ENCODE measurements around the gene PEX5.
A peak's percentile ranks its signal among the peaks of the same experiment; 100 is the strongest.

PEX5 gene

GRCh38 chr12:7189398-7190267, at the start of gene PEX5:
TSS of gene PEX5 (plus strand) at chr12:7189686. CDS start at chr12:7190378, 692 bp downstream.
- DNase-seq (ENCODE audit: low spot score) = peak; percentile 86

GRCh38 chr12:7141351-7142005, 48.0 kb upstream of the PEX5 start:
- DNase-seq (ENCODE audit: low spot score) = no peak

DNA sequence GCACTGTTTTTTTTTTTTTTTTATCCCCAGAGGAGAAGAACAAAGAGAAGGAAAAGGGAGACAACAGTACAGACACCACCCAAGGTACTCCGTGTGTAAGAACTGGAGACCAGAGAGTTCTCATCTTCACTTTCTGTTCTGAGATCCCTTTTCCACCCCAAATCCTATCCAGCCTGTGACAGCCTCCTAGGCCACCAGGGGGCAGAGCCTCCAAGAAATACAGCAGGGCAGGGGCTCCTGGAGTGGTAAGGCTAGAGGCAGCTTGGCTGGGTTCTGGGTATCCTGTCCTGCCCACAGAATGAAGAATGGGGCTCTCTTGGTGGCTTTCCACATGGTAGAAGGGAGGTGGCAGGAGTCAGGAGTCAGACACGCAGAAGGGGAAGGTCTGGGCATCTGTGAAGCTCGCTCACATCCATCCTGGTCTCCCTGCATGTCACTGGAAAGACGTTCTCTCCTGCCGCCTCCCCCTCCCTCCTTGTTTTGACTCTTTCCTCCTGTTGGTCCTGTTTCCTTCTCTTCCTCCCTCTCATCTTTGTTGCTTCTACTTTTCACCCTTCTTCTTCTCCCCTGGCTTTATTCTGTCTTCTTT, 47.3 kb upstream of the PEX5 start:
- DNase-seq (ENCODE audit: low spot score) = peak; percentile 80

- no peak for DNase-seq (ENCODE audit: low spot score)
Measured at GRCh38 chr12:7142809-7143465, 46.5 kb upstream of the PEX5 start.

DNA sequence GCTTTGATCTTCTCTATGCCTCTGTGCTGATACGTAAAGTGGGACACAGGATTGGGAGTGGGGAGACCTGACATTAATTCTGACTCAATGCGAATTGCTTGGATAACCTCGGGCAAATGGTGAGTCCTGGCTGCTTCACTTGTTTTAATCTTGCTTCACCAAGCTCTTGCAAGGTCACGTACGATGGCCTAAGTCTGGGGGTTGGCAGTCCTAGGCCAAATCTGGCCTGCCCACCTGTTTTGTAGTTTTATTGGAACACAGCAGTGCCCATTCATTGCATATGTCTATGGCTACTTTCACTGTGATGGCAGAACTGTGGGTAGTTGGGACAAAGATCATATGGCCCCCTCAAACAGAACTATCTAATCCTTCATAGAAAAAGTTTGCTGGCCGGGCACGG, 45.9 kb upstream of the PEX5 start:
- no peak for DNase-seq (ENCODE audit: low spot score)

DNA sequence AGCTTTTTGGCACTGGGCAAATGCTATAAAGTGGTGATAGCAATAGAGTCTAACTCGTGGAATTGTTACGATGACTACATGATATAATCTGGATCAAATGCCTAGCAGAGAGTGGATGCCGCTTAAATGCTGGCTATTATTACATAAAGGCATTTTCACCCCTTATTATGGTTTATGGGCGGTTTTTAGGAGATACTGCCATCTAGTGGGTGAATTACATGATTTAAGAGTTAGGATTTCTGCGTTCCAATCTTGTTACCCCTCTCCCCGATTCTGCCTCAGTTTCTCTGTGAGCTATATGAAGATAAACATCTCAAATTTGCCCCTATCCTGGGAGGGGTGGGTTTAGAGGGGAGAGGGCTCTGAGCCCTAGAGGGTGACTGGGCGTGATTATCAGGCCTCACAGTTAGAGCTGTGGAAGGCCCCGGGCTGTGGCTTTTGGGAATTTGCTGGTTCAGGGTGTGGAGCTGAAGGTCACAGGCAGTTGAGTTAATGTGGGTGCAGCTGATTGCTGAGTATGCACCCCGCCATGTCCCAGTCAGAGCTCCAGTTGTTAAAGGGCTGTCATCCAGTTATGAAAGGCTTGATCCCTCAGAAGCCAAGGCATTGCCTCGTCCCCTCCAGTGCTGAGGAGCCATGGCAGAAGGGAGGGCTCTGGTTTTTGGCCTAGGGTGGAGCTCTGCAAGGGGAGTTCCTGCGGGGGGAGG, 44.9 kb upstream of the PEX5 start:
- DNase-seq (ENCODE audit: low spot score) = peak; percentile 48

DNA sequence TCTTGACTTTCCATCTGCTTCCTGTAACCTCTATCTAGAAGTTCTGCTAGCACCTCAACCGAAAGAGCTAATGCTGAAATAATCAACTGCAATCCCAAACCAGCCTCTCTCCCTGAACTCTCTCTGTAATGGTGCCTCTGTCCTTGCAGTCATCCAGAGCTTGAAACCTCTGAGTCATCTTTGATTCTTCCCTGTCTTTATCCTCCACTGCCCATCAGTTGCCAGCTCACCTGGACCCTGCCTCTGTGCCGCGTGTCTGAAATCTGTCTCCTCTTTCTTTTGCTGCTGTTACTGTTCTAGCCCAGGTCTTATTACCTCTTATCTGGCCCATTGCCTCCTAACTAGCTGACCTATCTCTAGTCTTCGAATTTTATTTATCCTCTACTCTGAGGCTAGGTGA, 43.8 kb upstream of the PEX5 start:
- no peak for DNase-seq (ENCODE audit: low spot score)

DNA sequence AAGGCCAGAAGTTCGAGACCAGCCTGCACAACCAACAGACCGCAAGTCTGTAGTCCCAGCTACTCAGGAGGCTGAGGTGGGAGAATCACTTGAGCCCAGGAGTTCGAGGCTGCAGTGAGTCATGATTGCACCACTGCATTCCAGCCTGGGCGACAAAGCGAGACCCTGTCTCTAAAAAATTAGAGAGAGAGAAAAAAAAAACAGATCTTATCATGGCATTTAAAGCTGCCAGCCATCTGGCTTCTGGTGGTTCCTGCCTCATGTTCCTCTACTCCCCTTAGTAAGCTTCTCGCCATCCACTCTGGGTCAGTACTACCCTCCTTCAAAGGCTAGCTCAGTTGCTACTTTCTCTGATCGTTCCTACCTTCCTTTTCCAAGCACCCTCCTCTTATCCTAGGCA, 43.3 kb upstream of the PEX5 start:
- no peak for DNase-seq (ENCODE audit: low spot score)

DNA sequence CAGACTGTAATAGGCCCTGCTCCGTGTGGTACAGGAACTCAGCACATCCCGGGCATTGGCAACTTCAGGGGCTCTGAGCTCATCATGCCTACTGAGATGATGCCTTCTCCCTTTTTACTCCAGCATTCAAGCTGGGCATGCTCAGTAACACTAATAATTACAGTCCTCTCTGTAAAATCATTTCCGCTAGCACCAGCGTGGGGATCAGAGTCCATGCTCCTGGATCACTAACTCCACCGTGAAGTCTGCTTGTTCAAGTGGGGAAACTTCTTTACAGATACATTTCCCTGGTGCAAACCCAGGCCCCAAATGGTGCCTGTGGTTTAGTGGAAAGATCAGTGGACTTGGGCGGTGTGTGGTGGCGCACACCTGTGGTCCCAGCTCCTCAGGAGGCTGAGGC, 42.6 kb upstream of the PEX5 start:
- no peak for DNase-seq (ENCODE audit: low spot score)

DNA sequence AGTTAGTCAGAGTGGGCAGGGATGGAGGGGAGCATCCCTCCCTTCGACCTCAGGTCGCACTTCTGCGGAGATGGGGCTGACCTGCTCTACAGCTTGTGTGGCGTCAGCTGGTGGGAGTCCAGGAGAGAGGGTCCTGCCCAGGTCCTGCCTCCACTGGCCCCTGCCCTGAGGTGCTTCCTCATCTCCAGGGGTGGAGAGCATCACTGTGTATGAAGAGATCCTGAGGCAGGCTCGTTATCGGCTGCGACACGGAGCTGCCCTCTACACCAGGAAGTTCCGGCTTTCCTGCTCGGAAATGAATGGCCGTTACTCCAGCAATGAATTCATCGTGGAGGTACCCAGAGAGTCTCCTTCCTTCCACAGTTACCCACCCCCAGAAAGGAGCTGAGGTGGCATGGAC, 39.1 kb upstream of the PEX5 start:
- DNase-seq (ENCODE audit: low spot score) = no peak

GRCh38 chr12:7150841-7151240, 38.6 kb upstream of the PEX5 start:
- DNase-seq (ENCODE audit: low spot score) = no peak

- DNase-seq (ENCODE audit: low spot score) = no peak
Measured at GRCh38 chr12:7151532-7151931, 38.0 kb upstream of the PEX5 start.

DNA sequence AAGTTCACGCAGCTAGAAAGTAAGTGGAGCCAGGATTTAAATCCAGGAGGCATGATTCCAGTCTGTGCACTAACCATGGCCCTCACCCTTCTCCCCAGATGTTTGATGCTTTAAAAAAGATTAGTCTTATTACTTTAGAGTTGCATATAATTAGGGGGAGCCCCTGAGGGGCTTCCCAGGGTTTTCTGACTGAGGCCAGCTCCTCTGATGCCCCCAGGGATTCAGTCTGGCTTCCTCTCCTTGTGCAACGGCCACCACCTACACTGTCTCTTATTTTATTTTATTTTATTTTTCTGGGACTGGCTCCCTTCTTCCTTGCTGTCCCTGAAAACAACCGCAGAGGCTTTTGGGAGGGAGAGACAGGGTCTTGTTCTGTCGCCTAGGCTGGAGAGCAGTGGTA, 36.7 kb upstream of the PEX5 start:
- DNase-seq (ENCODE audit: low spot score) = no peak

- DNase-seq (ENCODE audit: low spot score) = no peak
Measured at GRCh38 chr12:7154042-7154441, 35.4 kb upstream of the PEX5 start.

DNA sequence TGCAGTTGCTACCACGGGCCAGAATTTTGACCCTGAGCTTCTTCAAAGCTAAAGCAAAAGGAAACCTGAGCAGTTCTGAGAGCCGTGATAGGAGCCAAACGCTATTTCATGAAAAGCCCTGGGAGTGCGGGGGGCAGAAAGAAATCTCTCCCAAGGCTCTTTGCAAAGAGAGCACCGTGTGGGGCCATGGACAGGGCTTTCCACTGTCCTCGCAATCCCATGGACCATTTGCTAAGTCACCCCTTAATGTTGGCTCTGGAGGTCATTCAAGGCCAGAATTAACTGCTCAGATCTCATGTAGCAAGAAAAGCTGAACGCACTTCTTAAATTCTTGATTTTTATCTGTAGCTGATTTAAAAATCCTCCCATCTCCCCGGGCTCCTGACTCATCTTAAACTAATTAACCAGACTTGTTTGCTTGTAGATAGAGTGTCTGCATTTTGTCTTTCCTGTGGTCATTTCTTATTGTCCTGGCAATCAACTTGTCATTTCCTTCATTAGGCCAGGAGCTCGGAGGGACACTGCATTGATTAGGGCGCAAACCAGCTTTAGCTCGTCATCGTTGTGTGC, 34.5 kb upstream of the PEX5 start:
- DNase-seq (ENCODE audit: low spot score) = peak; percentile 2

GRCh38 chr12:7155471-7156034, 33.9 kb upstream of the PEX5 start:
- DNase-seq (ENCODE audit: low spot score) = no peak

- peak; percentile 4 for DNase-seq (ENCODE audit: low spot score)
Measured at GRCh38 chr12:7156259-7157197, 33.0 kb upstream of the PEX5 start.

- DNase-seq (ENCODE audit: low spot score) = peak; percentile 2
Measured at GRCh38 chr12:7157391-7157790, 32.1 kb upstream of the PEX5 start.

DNA sequence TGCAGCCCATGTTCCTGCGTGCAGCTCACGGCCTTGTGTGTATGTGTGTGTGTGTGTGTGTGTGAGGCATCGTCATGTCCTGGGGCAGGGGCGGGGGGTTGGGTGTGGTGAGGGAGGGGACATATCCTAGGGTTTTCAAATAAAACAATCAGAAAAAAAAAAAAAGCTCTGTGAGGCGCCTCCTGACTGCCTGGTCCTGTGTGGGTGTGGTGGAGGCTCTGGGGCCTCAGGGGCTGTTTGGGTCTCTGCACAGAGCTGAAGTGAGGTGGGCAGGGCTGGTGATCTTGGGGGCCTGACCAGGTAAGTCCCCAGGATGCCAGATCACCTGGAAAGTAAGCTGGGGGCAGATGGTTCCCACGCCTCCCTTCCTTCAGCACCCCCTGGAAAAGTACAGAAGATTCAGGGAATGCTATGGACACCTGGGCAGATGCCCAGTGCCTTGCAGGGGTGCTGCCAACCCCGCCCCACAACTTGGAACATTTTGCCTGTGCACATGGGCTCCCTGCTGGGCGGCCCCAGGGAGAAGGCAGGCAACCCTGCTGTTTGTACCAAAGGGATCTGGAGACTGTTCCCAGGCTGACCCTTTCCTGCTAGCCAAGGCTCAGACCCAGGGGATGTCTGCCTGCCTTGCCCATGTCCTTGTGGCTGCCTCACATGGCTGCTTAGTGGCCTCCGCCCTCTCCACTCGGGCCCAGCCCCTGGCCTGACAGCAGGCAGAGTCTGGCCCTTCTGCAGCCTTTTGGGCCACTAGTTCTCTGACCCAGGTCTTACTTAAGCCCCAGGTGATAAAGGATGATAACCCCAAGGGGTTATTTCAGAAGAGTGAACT, 30.5 kb upstream of the PEX5 start:
- DNase-seq (ENCODE audit: low spot score) = peak; percentile 2
